ENCODE measurements around the gene HERPUD1.
A peak's percentile ranks its signal among the peaks of the same experiment; 100 is the strongest.

HERPUD1 gene

GRCh38 chr16:56945847-56946527 is 14.0 kb downstream of the HERPUD1 start:
- no peaks in the 10 kb centered on the region for H3K9me2 ChIP-seq (replicated peaks; ENCODE audit: insufficient read depth, low read length)
- no peak overlapping the region for H3K4me3 ChIP-seq (ENCODE audit: low read length)
- no peak for DNase-seq
- peaks cover 38% of the 10 kb centered on the region for H3K4me1 ChIP-seq (ENCODE audit: low read length)
- H2AFZ ChIP-seq (ENCODE audit: low read length), result no peak overlapping the region
- peaks cover 24% of the 10 kb centered on the region for H3K79me2 ChIP-seq (ENCODE audit: low read length)
- H3K36me3 ChIP-seq (replicated peaks; ENCODE audit: insufficient read depth, low read length), result peaks cover 35% of the 10 kb centered on the region
- H3K9me3 ChIP-seq (replicated peaks; ENCODE audit: insufficient read depth, low read length), result no peaks in the 10 kb centered on the region
- H3F3A ChIP-seq (ENCODE audit: insufficient read depth, low read length), result peaks cover 93% of the 10 kb centered on the region
- H3K4me2 ChIP-seq (ENCODE audit: low read depth, low read length), result no peak overlapping the region
- H3K27ac ChIP-seq (ENCODE audit: low read length), result peak overlapping the region; percentile 40; the same call in 1 of the 2 replicates
- no peak for TF ChIP-seq CTCF (IDR thresholded peaks at IDR 0.05; ENCODE audit: low read length)
- TF ChIP-seq EZH2 (optimal IDR thresholded peaks at IDR 0.05; ENCODE audit: low read depth, low read length), result no peak
- TF ChIP-seq EZH2phosphoT487 (IDR thresholded peaks at IDR 0.05; ENCODE audit: low read length), result no peak
- H3K9ac ChIP-seq (ENCODE audit: low read length), result no peak overlapping the region
- peaks cover 36% of the 10 kb centered on the region for H4K20me1 ChIP-seq (ENCODE audit: insufficient read depth, low read length)
- H3K27me3 ChIP-seq (replicated peaks; ENCODE audit: insufficient read depth, low read length), result no peaks in the 10 kb centered on the region

DNA sequence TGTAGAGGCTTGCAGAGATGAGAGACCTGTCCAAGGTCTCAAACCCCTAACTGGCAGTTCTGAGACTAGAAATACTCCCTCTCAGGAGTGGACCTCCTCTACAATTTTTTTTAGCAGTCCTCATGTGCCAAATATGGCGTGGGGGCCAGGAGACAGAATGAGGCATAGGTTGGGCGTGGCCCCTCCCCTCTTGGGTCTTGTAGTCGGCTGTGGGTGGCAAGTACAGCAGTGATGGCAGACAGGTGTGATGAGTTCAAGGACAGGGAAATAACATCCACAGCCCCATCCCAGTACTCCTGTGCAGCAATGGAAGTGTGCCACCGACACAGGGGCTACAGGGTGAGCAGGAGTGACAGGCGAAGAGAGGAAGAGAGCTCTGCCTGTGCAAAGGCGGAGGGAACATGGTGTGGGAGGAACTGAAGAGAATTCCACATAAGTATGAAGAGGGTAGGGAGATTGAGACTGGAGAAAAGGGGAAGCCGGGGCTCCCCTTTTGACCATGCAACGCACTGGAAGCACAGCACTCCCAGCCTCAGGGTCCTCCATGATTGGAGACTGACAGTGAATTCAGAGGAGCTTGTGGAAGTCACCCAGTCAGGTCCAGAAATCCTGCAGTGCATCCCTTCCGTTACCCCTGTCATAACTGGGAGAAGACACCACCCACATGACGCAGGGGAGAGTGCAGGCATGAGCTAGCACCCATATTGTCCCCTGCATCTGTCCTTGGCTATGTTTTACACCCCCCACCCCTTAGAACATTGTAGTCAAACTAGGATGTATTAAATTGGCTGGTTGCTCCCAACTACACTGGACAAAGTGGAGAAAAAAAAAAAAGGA is 15.0 kb downstream of the HERPUD1 start:
- Histone ChIP-seq H2AFZ (ENCODE audit: low read length) (no peak overlapping the region), H3K27me3 (replicated peaks; ENCODE audit: insufficient read depth, low read length) (no peaks in the 10 kb centered on the region), H3K36me3 (replicated peaks; ENCODE audit: insufficient read depth, low read length) (peaks cover 25% of the 10 kb centered on the region), H4K20me1 (ENCODE audit: insufficient read depth, low read length) (peaks cover 27% of the 10 kb centered on the region), H3K79me2 (ENCODE audit: low read length) (peaks cover 15% of the 10 kb centered on the region), H3K9me3 (replicated peaks; ENCODE audit: insufficient read depth, low read length) (no peaks in the 10 kb centered on the region), H3K9ac (ENCODE audit: low read length) (no peak overlapping the region), H3K9me2 (replicated peaks; ENCODE audit: insufficient read depth, low read length) (no peaks in the 10 kb centered on the region), H3K4me3 (ENCODE audit: low read length) (no peak overlapping the region), H3K4me2 (ENCODE audit: low read depth, low read length) (no peak overlapping the region), H3K4me1 (ENCODE audit: low read length) (peaks cover 37% of the 10 kb centered on the region), H3K27ac (ENCODE audit: low read length) (peak overlapping the region; percentile 40; the same call in 1 of the 2 replicates), H3F3A (ENCODE audit: insufficient read depth, low read length) (peaks cover 88% of the 10 kb centered on the region)
- no peak for TF ChIP-seq EZH2phosphoT487 (IDR thresholded peaks at IDR 0.05; ENCODE audit: low read length)
- no peak for TF ChIP-seq EZH2 (optimal IDR thresholded peaks at IDR 0.05; ENCODE audit: low read depth, low read length)
- no peak for TF ChIP-seq CTCF (IDR thresholded peaks at IDR 0.05; ENCODE audit: low read length)
- DNase-seq, result peak; percentile 26

DNA sequence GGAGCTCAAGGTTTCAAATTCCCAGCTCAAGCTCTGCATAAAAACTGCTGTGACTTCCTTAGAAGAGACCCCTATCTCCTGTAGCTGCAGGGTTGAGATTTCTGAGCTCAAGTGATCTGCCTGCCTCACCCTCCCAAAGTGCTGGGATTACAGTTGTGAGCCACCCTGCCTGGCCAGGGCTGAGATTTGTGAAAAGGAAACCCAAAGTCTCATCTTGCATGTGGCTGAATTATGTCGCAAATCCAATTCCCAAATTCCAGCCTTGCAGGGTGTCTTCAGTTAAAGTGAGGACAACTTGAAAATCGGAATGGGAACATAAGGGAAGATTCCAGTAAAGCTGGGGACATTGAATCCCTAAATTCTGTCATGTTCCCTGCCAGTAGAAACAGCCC is 15.7 kb downstream of the HERPUD1 start:
- H3F3A ChIP-seq (ENCODE audit: insufficient read depth, low read length), result peaks cover 82% of the 10 kb centered on the region
- no peak overlapping the region for H3K9ac ChIP-seq (ENCODE audit: low read length)
- H3K9me3 ChIP-seq (replicated peaks; ENCODE audit: insufficient read depth, low read length), result no peaks in the 10 kb centered on the region
- no peaks in the 10 kb centered on the region for H3K9me2 ChIP-seq (replicated peaks; ENCODE audit: insufficient read depth, low read length)
- H2AFZ ChIP-seq (ENCODE audit: low read length), result no peak overlapping the region
- no peak overlapping the region for H3K4me3 ChIP-seq (ENCODE audit: low read length)
- no peak overlapping the region for H3K4me2 ChIP-seq (ENCODE audit: low read depth, low read length)
- H3K4me1 ChIP-seq (ENCODE audit: low read length), result peaks cover 31% of the 10 kb centered on the region
- no peak for DNase-seq
- H3K27ac ChIP-seq (ENCODE audit: low read length), result peak overlapping the region; percentile 40; the same call in 1 of the 2 replicates
- H3K27me3 ChIP-seq (replicated peaks; ENCODE audit: insufficient read depth, low read length), result no peaks in the 10 kb centered on the region
- TF ChIP-seq EZH2 (optimal IDR thresholded peaks at IDR 0.05; ENCODE audit: low read depth, low read length) (no peak), EZH2phosphoT487 (IDR thresholded peaks at IDR 0.05; ENCODE audit: low read length) (no peak), CTCF (IDR thresholded peaks at IDR 0.05; ENCODE audit: low read length) (no peak)
- H3K79me2 ChIP-seq (ENCODE audit: low read length), result peaks cover 9% of the 10 kb centered on the region; the same call in 1 of the 2 replicates
- H3K36me3 ChIP-seq (replicated peaks; ENCODE audit: insufficient read depth, low read length), result peaks cover 21% of the 10 kb centered on the region
- peaks cover 22% of the 10 kb centered on the region for H4K20me1 ChIP-seq (ENCODE audit: insufficient read depth, low read length)

Measured in MM.1S (cell line).